Gastrocnemius medialis (tissue), 4 donors: ENCODE results near the gene CERS1. TPM values are rescaled to one million over a fixed set of nuclear protein-coding genes. Genes with fewer than 3 reads are reported as not detected.

Experiments
- ATAC-seq, 2 donors: fragments of 150-250 bp; one replicate each; pipeline ENCODE4 v1.9.1; 2016
- DNase-seq, 2 donors: peaks; one replicate each; pipeline ENCODE4 v3.0.0-alpha.2; 2019
- H3K27ac ChIP-seq, 4 donors: fragments of 200-600 bp; sonication (generic); 1 replicate in 1 of 4; 2 replicates in 3 of 4; pipeline ENCODE4 v1.5.1; 2016 to 2018; ENCODE audit warnings: mild to moderate bottlenecking in 2 of 4, moderate library complexity in 1 of 4
- H3K27me3 ChIP-seq, 3 donors: fragments of 200-600 bp; sonication (generic) in 2 of 3; 1 replicate in 1 of 3; 2 replicates in 2 of 3; pipeline versions ENCODE4 v1.5.1 to v1.6.0; 2016 to 2019; ENCODE audit warnings: mild to moderate bottlenecking in 1 of 3, moderate library complexity in 1 of 3
- H3K36me3 ChIP-seq, 2 donors: fragments of 200-600 bp; sonication (generic) in 1 of 2; one replicate each; pipeline ENCODE4 v1.5.1; 2017 to 2018
- H3K4me1 ChIP-seq, 2 donors: fragments of 200-600 bp; sonication (generic) in 1 of 2; one replicate each; pipeline ENCODE4 v1.5.1; 2016 to 2017; ENCODE audit warnings: mild to moderate bottlenecking in 2 of 2
- H3K4me3 ChIP-seq, 4 donors: fragments of 200-600 bp; sonication (generic) in 3 of 4; 1 replicate in 1 of 4; 2 replicates in 3 of 4; pipeline ENCODE4 v1.5.1; 2016 to 2019; ENCODE audit warnings: mild to moderate bottlenecking in 2 of 4
- H3K9me3 ChIP-seq, 3 donors: fragments of 200-600 bp; sonication (generic) in 2 of 3; 1 replicate in 1 of 3; 2 replicates in 2 of 3; pipeline ENCODE4 v1.5.1; 2016 to 2019
- CTCF ChIP-seq, 5 experiments: fragments of 450-650 bp in 3 of 5; fragments of 200-600 bp in 2 of 5; sonication (generic) in 2 of 5; IDR thresholded peaks in 4 of 5; conservative IDR thresholded peaks in 1 of 5; 1 replicate in 4 of 5; 2 replicates in 1 of 5; pipeline ENCODE4 v1.5.1; 2016 to 2019; ENCODE audit warnings: antibody characterized with exemption in 5 of 5, mild to moderate bottlenecking in 3 of 5, moderate library complexity in 3 of 5
- POLR2A ChIP-seq, 2 donors: fragments of 450-650 bp; IDR thresholded peaks; one replicate each; pipeline ENCODE4 v1.6.1; 2017; ENCODE audit warnings: antibody characterized with exemption in 2 of 2, mild to moderate bottlenecking in 2 of 2, moderate library complexity in 2 of 2
- in situ Hi-C, 4 donors: fragments of 200-750 bp; cut with MboI; loops; one replicate each; pipeline versions ENCODE4 v1.15.0 to v1.8.0; 2017; ENCODE audit warnings: low sequenced_read_pairs in 4 of 4
- intact Hi-C: fragments of 100-400 bp; cut with DNase I; formaldehyde crosslinking; loops from one replicate; pipeline ENCODE4 v1.15.1; 2023; ENCODE audit warnings: low total_unique reads
- total RNA-seq, 4 donors: library from RNA; depleted of rRNA; stranded (reverse); fragments of >200 nt; gene quantifications; one replicate each; pipeline versions ENCODE4 v1.1.0 to v1.2.3, GENCODE V29; 2016

Gene CERS1
- total RNA-seq, 4 donors from 2014 or later = 1.1 to 6.9 (median 3.3) TPM

GRCh38 chr19:18928018-18928805 lies 32.3 kb upstream of the CERS1 start:
- ATAC-seq = no peak
- no peaks in the 10 kb centered on the region for H3K27me3 ChIP-seq
- TF ChIP-seq CTCF (IDR thresholded peaks at IDR 0.05 in 4 of 5, conservative IDR thresholded peaks at IDR 0.05 in 1 of 5) (no peak), POLR2A (IDR thresholded peaks at IDR 0.05) (no peak)
- H3K4me1 ChIP-seq = no peaks in the 10 kb centered on the region
- no peak for DNase-seq
- H3K27ac ChIP-seq = no peak overlapping the region
- H3K4me3 ChIP-seq = no peak overlapping the region
- no peaks in the 10 kb centered on the region for H3K9me3 ChIP-seq
- intact Hi-C loops = no loop called here
- H3K36me3 ChIP-seq = peaks cover 0 to 67% of the 10 kb centered on the region in 2 donors
- in situ Hi-C loops = no loop called here

- DNase-seq = no peak
- H3K27ac ChIP-seq = no peak overlapping the region
- H3K27me3 ChIP-seq = no peaks in the 10 kb centered on the region
- in situ Hi-C loops (no loop called here), intact Hi-C loops (no loop called here)
- H3K36me3 ChIP-seq = peaks cover 0 to 76% of the 10 kb centered on the region in 2 donors
- ATAC-seq = no peak
- H3K4me3 ChIP-seq = no peak overlapping the region
- peaks cover 9 to 10% of the 10 kb centered on the region in 2 donors for H3K4me1 ChIP-seq
- no peaks in the 10 kb centered on the region for H3K9me3 ChIP-seq
- TF ChIP-seq CTCF (IDR thresholded peaks at IDR 0.05 in 4 of 5, conservative IDR thresholded peaks at IDR 0.05 in 1 of 5) = no peak
Measured at GRCh38 chr19:18924684-18925213, 28.8 kb upstream of the CERS1 start.

GRCh38 chr19:18922228-18922985 lies 26.4 kb upstream of the CERS1 start:
- in situ Hi-C loops = no loop called here
- no peak overlapping the region for H3K27ac ChIP-seq
- no peaks in the 10 kb centered on the region for H3K9me3 ChIP-seq
- intact Hi-C loops = no loop called here
- DNase-seq = no peak
- H3K36me3 ChIP-seq = peaks cover 0 to 61% of the 10 kb centered on the region in 2 donors
- no peak for TF ChIP-seq POLR2A (IDR thresholded peaks at IDR 0.05)
- TF ChIP-seq CTCF (IDR thresholded peaks at IDR 0.05 in 4 of 5, conservative IDR thresholded peaks at IDR 0.05 in 1 of 5) = no peak
- no peaks in the 10 kb centered on the region for H3K27me3 ChIP-seq
- H3K4me1 ChIP-seq = peaks cover 21 to 23% of the 10 kb centered on the region in 2 donors
- no peak overlapping the region for H3K4me3 ChIP-seq
- ATAC-seq = no peak

- Histone ChIP-seq H3K4me3 (no peak overlapping the region), H3K4me1 (peaks cover 23% of the 10 kb centered on the region in 2 donors), H3K27ac (no peak overlapping the region), H3K36me3 (peaks cover 0 to 53% of the 10 kb centered on the region in 2 donors), H3K27me3 (no peaks in the 10 kb centered on the region), H3K9me3 (no peaks in the 10 kb centered on the region)
- in situ Hi-C loops = no loop called here
- intact Hi-C loops = no loop called here
- DNase-seq = no peak
- TF ChIP-seq POLR2A (IDR thresholded peaks at IDR 0.05) = no peak
- TF ChIP-seq CTCF (IDR thresholded peaks at IDR 0.05 in 4 of 5, conservative IDR thresholded peaks at IDR 0.05 in 1 of 5) = no peak
- ATAC-seq = no peak
Measured at GRCh38 chr19:18921593-18921992, 25.6 kb upstream of the CERS1 start.
